H7 (cell line): ENCODE measurements around the gene LRBA. TPM values are rescaled to one million over a fixed set of nuclear protein-coding genes. Genes with fewer than 3 reads are reported as not detected.

Source experiments
- DNase-seq: peaks from one replicate; pipeline ENCODE4 v3.0.0; 2012
- H3K27me3 ChIP-seq: 2 replicates; pipeline ENCODE4 v1.6.0; 2011; ENCODE audit warnings: mild to moderate bottlenecking, low read length; ENCODE audit not compliant: control insufficient read depth, insufficient read depth
- H3K36me3 ChIP-seq: replicated peaks from 2 replicates; pipeline ENCODE4 v1.5.1; 2011; ENCODE audit warnings: low read length; ENCODE audit not compliant: control insufficient read depth, insufficient read depth
- H3K4me3 ChIP-seq: 2 replicates; pipeline ENCODE4 v1.5.1; 2011; ENCODE audit warnings: low read depth, mild to moderate bottlenecking, control low read depth, low read length, moderate library complexity; ENCODE audit not compliant: insufficient read depth
- total RNA-seq: library from RNA; depleted of rRNA; stranded (reverse); fragments of >200 nt; shearing (Covaris generic); gene quantifications from 2 replicates; pipeline ENCODE4 v1.2.3, GENCODE V29; 2014

The LRBA gene
- total RNA-seq, 1 experiment from 2014 or later = 47.3 TPM

- DNase-seq = peak; percentile 39
- no peaks in the 10 kb centered on the region for H3K36me3 ChIP-seq
- H3K4me3 ChIP-seq = no peak overlapping the region
- H3K27me3 ChIP-seq = peaks cover 14% of the 10 kb centered on the region
These were observed 647.8 kb downstream of the LRBA start for GRCh38 chr4:150367326-150367725.

GRCh38 chr4:150366487-150366999, 648.5 kb downstream of the LRBA start:
- Histone ChIP-seq H3K27me3 (peaks cover 14% of the 10 kb centered on the region), H3K36me3 (no peaks in the 10 kb centered on the region), H3K4me3 (no peak overlapping the region)
- DNase-seq = peak; percentile 39

GRCh38 chr4:150363721-150364688, 651.1 kb downstream of the LRBA start:
- no peak for DNase-seq
- H3K27me3 ChIP-seq = peaks cover 14% of the 10 kb centered on the region
- H3K36me3 ChIP-seq = no peaks in the 10 kb centered on the region
- H3K4me3 ChIP-seq = no peak overlapping the region

- Histone ChIP-seq H3K4me3 (no peak overlapping the region), H3K36me3 (no peaks in the 10 kb centered on the region), H3K27me3 (no peaks in the 10 kb centered on the region)
- no peak for DNase-seq
These were observed 656.4 kb downstream of the LRBA start for GRCh38 chr4:150358691-150359090.

- H3K36me3 ChIP-seq = no peaks in the 10 kb centered on the region
- no peak for DNase-seq
- no peak overlapping the region for H3K4me3 ChIP-seq
- H3K27me3 ChIP-seq = no peaks in the 10 kb centered on the region
These were observed 657.3 kb downstream of the LRBA start for GRCh38 chr4:150357829-150358228.

- no peak overlapping the region for H3K4me3 ChIP-seq
- no peak for DNase-seq
- no peaks in the 10 kb centered on the region for H3K27me3 ChIP-seq
- no peaks in the 10 kb centered on the region for H3K36me3 ChIP-seq
These were observed 659.1 kb downstream of the LRBA start for GRCh38 chr4:150355858-150356455.

- H3K4me3 ChIP-seq = no peak overlapping the region
- no peaks in the 10 kb centered on the region for H3K36me3 ChIP-seq
- DNase-seq = no peak
- H3K27me3 ChIP-seq = no peaks in the 10 kb centered on the region
These were observed 659.7 kb downstream of the LRBA start for GRCh38 chr4:150355418-150355817.

- Histone ChIP-seq H3K4me3 (no peak overlapping the region), H3K27me3 (no peaks in the 10 kb centered on the region), H3K36me3 (no peaks in the 10 kb centered on the region)
- DNase-seq = no peak
These were observed 660.8 kb downstream of the LRBA start for GRCh38 chr4:150354214-150354796.

GRCh38 chr4:150348079-150348478, 667.0 kb downstream of the LRBA start:
- H3K4me3 ChIP-seq = no peak overlapping the region
- H3K36me3 ChIP-seq = no peaks in the 10 kb centered on the region
- no peak for DNase-seq
- H3K27me3 ChIP-seq = no peaks in the 10 kb centered on the region

- no peak for DNase-seq
- Histone ChIP-seq H3K27me3 (no peaks in the 10 kb centered on the region), H3K36me3 (no peaks in the 10 kb centered on the region), H3K4me3 (no peak overlapping the region)
These were observed 669.8 kb downstream of the LRBA start for GRCh38 chr4:150345207-150345744.

- H3K27me3 ChIP-seq = no peaks in the 10 kb centered on the region
- no peak overlapping the region for H3K4me3 ChIP-seq
- H3K36me3 ChIP-seq = no peaks in the 10 kb centered on the region
- DNase-seq = no peak
These were observed 671.3 kb downstream of the LRBA start for GRCh38 chr4:150343796-150344195.

- H3K4me3 ChIP-seq = no peak overlapping the region
- H3K27me3 ChIP-seq = no peaks in the 10 kb centered on the region
- no peak for DNase-seq
- no peaks in the 10 kb centered on the region for H3K36me3 ChIP-seq
These were observed 672.1 kb downstream of the LRBA start for GRCh38 chr4:150342945-150343344.

GRCh38 chr4:150337734-150338133, 677.4 kb downstream of the LRBA start:
- no peak for DNase-seq
- H3K36me3 ChIP-seq = no peaks in the 10 kb centered on the region
- no peaks in the 10 kb centered on the region for H3K27me3 ChIP-seq
- H3K4me3 ChIP-seq = no peak overlapping the region

- Histone ChIP-seq H3K27me3 (no peaks in the 10 kb centered on the region), H3K36me3 (no peaks in the 10 kb centered on the region), H3K4me3 (no peak overlapping the region)
- DNase-seq = no peak
These were observed 678.2 kb downstream of the LRBA start for GRCh38 chr4:150336676-150337412.
